ENCODE results near the gene CCNF. TPM values are rescaled to one million over a fixed set of nuclear protein-coding genes. Genes with fewer than 3 reads are reported as not detected.

CCNF gene
- total and polyA plus RNA-seq, 10 of the 15 experiments (the other 5 are each of a cell fraction or from before 2014, with no cell fraction given) = 4.0 to 63.2 (median 27.5) TPM

DNA sequence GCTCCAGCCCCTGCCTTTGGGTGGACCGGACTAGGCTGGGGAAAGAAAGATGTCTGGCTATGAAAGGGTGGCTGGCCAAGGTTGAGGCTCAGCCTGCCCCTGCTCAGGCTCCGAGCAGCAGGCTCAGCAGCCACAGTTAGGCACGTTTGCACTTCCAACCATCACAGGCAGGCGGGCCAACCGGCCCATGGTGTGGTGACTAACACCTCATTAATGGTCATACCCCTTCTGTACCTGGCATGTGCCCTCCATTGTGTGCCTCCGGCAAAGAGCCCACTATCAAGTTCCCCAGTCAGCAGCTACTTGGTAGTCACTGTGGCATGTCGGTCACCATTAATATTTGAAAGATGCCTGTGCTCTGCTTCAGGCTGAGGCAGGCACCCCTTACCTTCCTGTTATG, 52.4 kb downstream of the CCNF start:
- H2AFZ ChIP-seq (ENCODE audit: control insufficient read depth, low read depth, low read length) = no peak overlapping the region
- no peak for FAIRE-seq
- WGBS (ENCODE audit: insufficient coverage, insufficient replicate concordance, low lambda C conversion rate, missing lambda C conversion rate) = 88% methylated on average over 7 of the region's 7 CpGs
- ChIA-PET RAD21 (ENCODE audit: unreplicated experiment) (no interaction called here), SMC1A (ENCODE audit: uncharacterized antibody, unreplicated experiment) (no interaction called here), CTCF (no interaction called here), POLR2A (no interaction called here)
- no peaks in the 10 kb centered on the region for H3K27me3 ChIP-seq (replicated peaks in 1 of 2; ENCODE audit: control insufficient read depth in 2 of 2, insufficient read depth in 2 of 2, low read length in 1 of 2)
- no TSS peak for BruUV-seq (replicated peaks)
- H3K36me3 ChIP-seq (ENCODE audit: control insufficient read depth in 2 of 2, insufficient read depth in 2 of 2, low read length in 1 of 2) = no peaks in the 10 kb centered on the region
- no peak overlapping the region for H3K4me2 ChIP-seq (ENCODE audit: control insufficient read depth, insufficient read depth)
- no peak for TF ChIP-seq MTA2 (IDR thresholded peaks at IDR 0.05; ENCODE audit: low read depth)
- TF ChIP-seq, protein P1, sequence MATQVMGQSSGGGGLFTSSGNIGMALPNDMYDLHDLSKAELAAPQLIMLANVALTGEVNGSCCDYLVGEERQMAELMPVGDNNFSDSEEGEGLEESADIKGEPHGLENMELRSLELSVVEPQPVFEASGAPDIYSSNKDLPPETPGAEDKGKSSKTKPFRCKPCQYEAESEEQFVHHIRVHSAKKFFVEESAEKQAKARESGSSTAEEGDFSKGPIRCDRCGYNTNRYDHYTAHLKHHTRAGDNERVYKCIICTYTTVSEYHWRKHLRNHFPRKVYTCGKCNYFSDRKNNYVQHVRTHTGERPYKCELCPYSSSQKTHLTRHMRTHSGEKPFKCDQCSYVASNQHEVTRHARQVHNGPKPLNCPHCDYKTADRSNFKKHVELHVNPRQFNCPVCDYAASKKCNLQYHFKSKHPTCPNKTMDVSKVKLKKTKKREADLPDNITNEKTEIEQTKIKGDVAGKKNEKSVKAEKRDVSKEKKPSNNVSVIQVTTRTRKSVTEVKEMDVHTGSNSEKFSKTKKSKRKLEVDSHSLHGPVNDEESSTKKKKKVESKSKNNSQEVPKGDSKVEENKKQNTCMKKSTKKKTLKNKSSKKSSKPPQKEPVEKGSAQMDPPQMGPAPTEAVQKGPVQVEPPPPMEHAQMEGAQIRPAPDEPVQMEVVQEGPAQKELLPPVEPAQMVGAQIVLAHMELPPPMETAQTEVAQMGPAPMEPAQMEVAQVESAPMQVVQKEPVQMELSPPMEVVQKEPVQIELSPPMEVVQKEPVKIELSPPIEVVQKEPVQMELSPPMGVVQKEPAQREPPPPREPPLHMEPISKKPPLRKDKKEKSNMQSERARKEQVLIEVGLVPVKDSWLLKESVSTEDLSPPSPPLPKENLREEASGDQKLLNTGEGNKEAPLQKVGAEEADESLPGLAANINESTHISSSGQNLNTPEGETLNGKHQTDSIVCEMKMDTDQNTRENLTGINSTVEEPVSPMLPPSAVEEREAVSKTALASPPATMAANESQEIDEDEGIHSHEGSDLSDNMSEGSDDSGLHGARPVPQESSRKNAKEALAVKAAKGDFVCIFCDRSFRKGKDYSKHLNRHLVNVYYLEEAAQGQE (IDR thresholded peaks at IDR 0.05; ENCODE audit: low read depth, low read length) = no peak
- no peak for TF ChIP-seq GABPA (IDR thresholded peaks at IDR 0.05; ENCODE audit: low read depth)
- no peak for TF ChIP-seq ZZZ3 (IDR thresholded peaks at IDR 0.05; ENCODE audit: control insufficient read depth, insufficient read length, low read depth)
- TF ChIP-seq, protein P2, sequence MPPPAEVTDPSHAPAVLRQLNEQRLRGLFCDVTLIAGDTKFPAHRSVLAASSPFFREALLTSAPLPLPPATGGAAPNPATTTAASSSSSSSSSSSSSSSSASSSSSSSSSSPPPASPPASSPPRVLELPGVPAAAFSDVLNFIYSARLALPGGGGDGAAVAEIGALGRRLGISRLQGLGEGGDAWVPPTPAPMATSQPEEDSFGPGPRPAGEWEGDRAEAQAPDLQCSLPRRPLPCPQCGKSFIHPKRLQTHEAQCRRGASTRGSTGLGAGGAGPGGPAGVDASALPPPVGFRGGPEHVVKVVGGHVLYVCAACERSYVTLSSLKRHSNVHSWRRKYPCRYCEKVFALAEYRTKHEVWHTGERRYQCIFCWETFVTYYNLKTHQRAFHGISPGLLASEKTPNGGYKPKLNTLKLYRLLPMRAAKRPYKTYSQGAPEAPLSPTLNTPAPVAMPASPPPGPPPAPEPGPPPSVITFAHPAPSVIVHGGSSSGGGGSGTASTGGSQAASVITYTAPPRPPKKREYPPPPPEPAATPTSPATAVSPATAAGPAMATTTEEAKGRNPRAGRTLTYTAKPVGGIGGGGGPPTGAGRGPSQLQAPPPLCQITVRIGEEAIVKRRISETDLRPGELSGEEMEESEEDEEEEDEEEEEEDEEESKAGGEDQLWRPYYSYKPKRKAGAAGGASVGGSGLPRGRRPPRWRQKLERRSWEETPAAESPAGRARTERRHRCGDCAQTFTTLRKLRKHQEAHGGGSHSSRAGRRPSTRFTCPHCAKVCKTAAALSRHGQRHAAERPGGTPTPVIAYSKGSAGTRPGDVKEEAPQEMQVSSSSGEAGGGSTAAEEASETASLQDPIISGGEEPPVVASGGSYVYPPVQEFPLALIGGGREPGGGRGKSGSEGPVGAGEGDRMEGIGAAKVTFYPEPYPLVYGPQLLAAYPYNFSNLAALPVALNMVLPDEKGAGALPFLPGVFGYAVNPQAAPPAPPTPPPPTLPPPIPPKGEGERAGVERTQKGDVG (CRISPR knock-in tag; IDR thresholded peaks at IDR 0.05) = no peak
- no peak for TF ChIP-seq IRF4 (IDR thresholded peaks at IDR 0.05; ENCODE audit: low read depth, low read length)
- TF ChIP-seq MEF2A (IDR thresholded peaks at IDR 0.05; ENCODE audit: insufficient read depth, low read depth, low read length) = no peak
- no peak for TF ChIP-seq SIN3A (IDR thresholded peaks at IDR 0.05; ENCODE audit: low read depth, low read length)
- no peaks in the 10 kb centered on the region for H3K79me2 ChIP-seq (ENCODE audit: control insufficient read depth, insufficient read depth, low read length)
- H3K27ac ChIP-seq (ENCODE audit: control insufficient read depth, insufficient read depth) = no peak overlapping the region
- H4K20me1 ChIP-seq (ENCODE audit: control insufficient read depth, insufficient read depth) = no peaks in the 10 kb centered on the region
- DNase-seq (ENCODE audit: low read depth, low spot score) = no peak
- peaks cover 3% of the 10 kb centered on the region for H3K4me1 ChIP-seq (ENCODE audit: control insufficient read depth, insufficient read depth, low read length)
- ATAC-seq = no peak
- no peaks in the 10 kb centered on the region for H3K9me3 ChIP-seq (replicated peaks; ENCODE audit: control insufficient read depth, insufficient read depth, low read length)
- no peak overlapping the region for H3K9ac ChIP-seq (ENCODE audit: control insufficient read depth, insufficient read depth, low read length)
- no peak overlapping the region for H3K4me3 ChIP-seq
- in situ Hi-C loops (cut with MboI) = no loop called here
- intact Hi-C loops (cut with micrococcal nuclease; ENCODE audit: unreplicated experiment) = no loop called here
